Head of caudate nucleus (tissue), 42 donors: Measurements from ENCODE around the gene MPZL3.
A peak's percentile ranks its signal among the peaks of the same experiment; 100 is the strongest.
"Not testable (repeated sequence)": the region's sequence is repeated elsewhere in the genome, so short reads cannot be mapped to it uniquely, and the experiment has no call there.

Source experiments
- DNase-seq, 42 donors: peaks; one replicate each; pipeline versions ENCODE4 v3.0.0 to v3.0.0-alpha.2; 2020 to 2021; ENCODE audit warnings: mixed read lengths in 7 of 42
- intact Hi-C: fragments of 100-400 bp; cut with DNase I; formaldehyde crosslinking; loops from one replicate; pipeline ENCODE4 v1.15.0; 2022

The MPZL3 gene

DNA sequence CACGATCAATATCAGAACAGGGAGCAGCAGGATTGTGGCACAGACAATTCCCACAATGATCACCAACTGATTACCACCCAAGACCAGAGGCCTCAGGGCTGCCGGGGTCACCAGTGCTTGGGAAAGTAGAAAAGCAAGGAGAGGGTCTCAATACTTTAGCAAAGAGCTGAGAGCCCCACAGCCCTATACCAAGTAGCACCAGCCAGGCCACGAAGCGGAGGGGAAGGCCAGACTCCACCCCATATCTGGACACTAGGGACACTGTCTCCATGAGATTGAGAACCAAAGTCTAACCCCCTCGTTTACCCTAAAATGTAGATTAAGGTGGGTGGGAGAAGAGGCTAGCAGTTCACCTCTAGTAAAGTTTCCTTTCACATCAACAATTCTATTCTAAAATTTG lies 51.7 kb downstream of the MPZL3 start:
- intact Hi-C loops = no loop called here

DNA sequence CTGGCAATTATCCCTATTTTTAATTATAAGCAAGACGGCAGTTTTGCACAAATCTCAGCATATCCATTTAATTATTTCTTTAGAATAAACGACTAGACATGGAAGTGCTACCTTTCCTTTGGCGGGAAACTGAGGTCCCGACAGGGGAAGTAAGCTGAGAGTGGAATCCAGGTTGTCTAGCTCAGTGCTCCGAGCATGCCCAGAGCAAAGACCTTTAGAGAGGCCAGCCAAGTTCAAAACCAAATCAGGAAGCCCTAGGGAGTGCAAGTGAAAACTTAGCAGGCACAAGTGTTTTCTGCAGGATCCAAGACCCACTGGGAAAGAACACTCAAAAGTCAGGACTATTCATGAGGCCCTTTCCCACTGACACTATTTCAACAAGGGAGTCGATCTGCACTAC lies 53.0 kb downstream of the MPZL3 start:
- DNase-seq = no peak
- intact Hi-C loops = loop anchor here (5.0 kb wide), 1 partner anchor 163 kb away; no protein-coding TSS in a partner anchor

More for the DNA sequence above, 51.7 kb downstream of the MPZL3 start:
- no peak for DNase-seq

DNA sequence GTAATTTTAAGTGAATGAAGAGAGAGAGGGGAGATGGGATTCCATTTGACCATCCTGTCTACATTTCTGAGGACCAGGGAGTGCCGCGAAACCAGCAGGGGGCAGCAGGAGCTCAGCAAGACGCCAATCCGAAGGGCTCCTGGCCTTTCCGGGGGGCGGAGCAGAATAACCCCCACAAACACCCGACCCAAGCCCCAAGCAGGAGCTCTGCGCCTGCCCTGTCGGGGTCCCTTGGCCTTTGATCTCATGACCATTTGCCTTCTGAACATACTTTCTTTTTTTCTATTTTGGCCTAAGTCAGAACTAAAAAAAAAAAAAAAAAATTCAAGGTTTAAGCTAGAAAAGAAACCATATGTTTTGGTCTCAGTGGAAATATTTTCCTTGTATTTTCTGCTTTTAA lies 53.8 kb downstream of the MPZL3 start:
- peak; percentile 74 to 93 (median 85) for DNase-seq
- intact Hi-C loops = loop anchor here (5.0 kb wide), 1 partner anchor 164 kb away; no protein-coding TSS in a partner anchor

DNA sequence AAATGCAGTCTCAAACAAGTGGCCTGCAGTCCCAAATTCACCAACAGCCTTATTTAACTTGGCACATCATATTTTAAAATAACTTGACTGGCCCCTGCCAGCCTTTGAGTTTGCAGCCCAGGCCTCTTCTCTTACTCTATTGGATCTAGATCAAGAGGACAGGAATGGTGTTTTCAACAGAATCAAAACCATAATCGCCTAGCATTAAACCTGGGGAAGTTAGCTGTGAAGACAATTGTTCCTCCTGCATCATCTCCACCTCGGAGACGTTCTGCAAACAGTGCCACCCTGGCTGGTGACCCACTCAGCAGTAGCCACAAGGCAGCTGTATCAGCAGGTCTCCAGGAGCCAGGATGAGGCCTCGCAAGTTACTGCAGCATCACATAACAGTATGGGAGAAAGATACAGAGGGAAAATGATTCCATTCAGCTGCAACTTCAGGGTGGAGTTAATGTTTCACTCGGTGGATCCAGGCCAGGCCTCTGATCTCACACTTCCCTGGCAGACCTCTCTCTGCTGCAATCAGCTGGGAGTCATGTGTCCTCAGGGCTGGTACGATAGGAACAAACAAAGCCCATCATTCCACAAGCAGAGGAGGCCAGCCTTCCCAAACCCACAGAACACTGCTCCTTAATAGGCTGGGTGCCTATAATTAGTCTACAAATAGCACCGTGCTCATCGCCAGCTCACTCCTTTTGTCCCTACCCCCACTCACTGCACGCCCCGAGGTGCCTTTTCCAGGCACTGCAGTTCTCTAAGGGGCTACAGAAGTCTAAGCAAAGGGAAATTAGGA lies 57.1 kb downstream of the MPZL3 start:
- intact Hi-C loops = loop anchor here (5.0 kb wide), 1 partner anchor 167 kb away; no protein-coding TSS in a partner anchor
- peak; percentile 36 to 94 (median 76) for DNase-seq

DNA sequence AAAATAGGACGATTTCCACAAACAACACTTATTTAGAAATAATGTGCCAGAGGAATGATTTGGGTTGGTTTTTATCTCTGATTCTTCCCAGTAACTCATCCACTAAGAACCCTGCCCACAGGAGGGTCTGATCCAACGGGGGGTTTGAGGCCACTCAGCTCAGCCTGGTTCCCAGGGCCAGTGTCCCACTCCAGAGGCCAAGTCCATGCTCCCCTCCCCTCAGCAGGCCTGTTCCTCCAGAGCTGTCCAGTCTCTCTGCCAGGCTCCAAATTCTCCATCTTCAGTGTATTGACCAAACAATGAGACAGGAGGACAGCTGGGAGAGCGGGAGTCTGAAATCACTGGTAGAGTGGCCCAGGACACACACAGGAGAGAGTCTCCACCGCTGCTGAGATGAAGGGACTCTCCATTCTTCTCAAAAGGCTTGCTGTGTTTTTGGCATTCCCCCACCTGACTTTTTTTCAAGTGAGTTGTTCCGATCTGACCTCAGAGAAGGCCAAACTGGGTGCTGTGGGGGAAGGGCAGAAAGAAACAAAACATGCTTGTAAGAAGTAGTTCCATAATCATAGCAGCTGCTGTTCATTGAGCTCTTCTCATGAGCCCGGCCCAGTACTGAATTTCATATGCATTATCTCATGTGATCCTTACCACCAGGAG lies 58.1 kb downstream of the MPZL3 start:
- peak in 2 of 42 donors; percentile 11 to 14 for DNase-seq
- intact Hi-C loops = no loop called here

DNA sequence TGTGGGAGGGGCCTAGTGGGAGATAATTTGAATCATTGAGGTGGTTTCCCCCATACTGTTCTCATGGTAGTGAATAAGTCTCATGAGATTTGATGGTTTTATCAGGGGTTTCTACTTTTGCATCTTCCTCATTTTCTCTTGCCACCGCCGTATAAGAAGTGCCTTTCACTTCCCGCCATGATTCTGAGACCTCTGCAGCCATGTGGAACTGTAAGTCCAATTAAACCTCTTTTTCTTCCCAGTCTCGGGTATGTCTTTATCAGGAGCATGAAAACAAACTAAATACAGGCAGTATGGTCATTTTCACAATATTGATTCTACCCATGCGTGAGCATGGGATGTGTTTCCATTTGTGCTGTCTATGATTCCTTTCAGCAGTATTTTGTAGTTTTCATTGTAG lies 59.3 kb downstream of the MPZL3 start:
- intact Hi-C loops, DNase-seq: not testable (repeated sequence)

DNA sequence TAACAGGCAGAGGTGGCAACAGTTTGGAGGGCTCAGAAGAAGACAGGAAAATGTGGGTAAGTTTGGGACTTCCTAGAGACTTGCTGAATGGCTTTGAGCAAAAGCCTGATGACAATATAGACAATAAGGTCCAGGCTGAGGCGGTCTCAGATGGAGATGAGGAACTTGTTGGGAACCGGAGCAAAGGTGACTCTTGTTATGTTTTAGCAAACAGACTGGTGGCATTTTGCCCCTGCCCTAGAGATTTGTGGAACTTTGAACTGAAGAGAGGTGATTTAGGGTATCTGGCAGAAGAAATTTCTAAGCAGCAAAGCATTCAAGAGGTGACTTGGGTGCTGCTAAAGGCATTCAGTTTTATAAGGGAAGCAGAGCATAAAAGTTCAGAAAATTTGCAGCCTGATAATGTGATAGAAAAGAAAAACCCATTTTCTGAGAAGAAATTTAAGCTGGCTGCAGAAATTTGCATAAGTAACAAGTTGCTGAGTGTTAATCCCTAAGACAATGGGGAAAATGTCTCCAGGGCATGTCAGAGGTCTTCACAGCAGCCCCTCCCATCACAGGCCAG lies 61.1 kb downstream of the MPZL3 start:
- DNase-seq, intact Hi-C loops: not testable (repeated sequence)

DNA sequence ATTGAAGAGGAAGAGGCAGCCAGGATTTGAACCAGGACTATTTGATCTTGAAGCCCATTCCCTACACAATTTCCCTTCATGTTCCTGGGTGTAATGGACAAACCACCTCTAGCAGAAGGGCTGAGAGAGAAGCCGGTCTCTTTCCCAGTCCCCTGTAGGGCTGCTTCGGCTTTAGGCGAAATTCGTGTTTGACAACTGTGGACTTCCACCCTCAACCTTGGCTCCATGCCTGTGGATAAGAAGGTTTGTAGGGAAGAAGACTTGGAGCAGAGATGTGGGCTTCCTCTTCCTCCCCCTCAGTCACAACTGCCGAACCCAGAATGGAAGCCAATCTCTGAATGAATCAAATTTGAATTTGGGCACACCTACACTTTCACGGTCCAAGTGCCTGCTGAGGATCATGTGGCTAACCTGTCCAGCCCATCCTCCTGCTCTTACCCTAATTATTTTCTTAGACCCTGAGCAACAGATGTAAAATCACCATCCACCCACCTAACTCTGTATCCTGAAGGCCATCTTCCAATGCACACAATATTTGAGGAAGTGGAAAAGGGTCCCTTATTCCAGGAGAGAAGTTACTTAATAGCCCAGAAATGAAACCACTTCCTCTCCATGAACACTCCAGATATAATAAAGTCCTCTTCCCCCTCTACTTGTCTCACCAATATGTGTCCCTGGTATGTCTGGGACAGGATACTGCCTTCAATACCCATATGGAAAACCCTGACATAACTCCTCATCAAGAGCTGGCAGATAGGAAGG lies 65.6 kb downstream of the MPZL3 start:
- DNase-seq = no peak

DNA sequence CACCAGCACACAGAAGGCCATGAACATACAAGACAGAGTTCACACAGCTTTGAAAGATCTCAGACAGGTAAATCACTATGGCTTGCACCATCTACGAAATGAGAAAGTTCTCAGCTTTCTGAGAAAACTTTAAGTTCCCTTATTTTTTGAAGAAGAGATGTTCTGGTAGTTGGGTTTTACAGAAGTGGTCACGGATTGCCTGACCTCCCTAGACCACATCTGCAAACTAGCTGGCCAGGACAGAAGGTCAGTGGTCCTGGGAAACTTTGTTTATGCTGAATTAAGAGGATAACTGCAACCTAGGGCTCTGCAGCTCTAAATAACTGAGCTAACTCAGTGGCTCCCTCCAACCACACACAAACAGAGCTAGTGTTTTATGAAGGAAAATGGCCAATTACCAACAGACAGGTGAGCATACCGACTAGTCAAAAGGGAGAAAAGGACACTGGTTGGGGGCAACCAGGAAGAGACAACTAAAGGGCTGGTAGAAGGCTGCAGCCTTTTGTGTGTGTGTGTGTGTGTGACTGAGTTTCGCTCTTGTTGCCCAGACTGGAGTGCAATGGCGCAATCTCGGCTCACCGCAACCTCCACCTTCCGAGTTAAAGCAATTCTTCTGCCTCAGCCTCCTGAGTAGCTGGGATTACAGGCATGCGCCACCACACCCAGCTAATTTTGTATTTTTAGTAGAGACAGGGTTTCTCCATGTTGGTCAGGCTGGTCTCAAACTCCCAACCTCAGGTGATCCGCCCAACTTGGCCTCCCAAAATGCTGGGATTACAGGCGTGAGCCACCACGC lies 67.2 kb downstream of the MPZL3 start:
- DNase-seq = no peak
- intact Hi-C loops = no loop called here

More for the DNA sequence above, 65.6 kb downstream of the MPZL3 start:
- intact Hi-C loops = no loop called here

DNA sequence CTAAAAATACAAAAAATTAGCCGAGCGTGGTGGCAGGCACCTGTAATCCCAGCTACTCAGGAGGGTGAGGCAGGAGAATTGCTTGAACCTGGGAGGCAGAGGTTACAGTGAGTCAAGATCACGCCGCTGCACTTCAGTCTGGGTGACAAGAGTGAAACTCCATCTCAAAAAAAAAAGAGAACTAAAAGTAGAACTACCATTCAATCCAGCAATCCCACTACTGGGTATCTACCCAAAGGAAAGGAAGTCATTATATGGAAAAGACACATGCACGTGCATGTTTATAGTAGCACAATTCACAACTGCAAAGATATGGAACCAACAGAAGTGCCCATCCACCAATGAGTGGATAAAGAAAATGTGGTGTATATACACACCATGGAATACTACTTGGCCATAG lies 68.5 kb downstream of the MPZL3 start:
- intact Hi-C loops, DNase-seq: not testable (repeated sequence)

DNA sequence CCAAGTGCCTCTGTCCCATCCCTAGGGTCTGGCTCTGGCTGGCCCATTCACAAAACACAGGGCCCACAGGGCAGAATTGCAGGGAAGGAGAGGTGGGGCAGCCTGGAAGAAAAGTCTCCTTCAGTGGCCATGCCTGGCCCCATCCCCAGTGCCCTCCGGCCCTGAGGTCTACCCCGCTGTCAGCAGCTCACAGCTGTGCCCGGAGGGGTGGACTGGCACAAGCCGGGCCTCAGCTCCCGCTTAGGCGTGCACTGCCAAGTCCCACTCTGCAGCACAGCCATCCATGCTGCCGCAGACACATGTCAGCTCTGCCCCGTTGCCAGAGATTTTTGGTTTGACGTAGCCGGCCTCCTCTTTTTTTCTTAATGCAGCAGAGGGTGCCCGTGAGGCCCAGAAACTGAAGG lies 71.9 kb downstream of the MPZL3 start:
- intact Hi-C loops = no loop called here
- DNase-seq = peak; percentile 74 to 98 (median 93)

DNA sequence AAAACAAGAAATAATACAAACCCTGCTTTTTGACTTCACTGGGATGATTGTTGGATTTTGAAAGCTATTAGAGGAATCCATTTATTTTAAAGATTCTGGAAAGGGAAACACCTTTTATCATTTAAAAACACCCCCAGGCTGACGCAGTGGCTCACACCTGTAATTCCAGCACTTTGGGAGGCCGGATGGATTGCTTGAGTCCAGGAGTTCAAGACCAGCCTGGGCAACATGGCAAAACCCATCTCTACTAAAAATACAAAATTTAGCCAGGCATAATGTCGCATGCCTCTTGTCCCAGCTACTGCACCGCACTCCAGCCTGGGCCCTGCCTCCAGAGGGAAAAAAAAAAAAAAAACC lies 75.4 kb downstream of the MPZL3 start:
- no peak for DNase-seq
- intact Hi-C loops = no loop called here
